Left lobe of liver (tissue), 2 donors: ENCODE results near the gene APBB2. TPM values are rescaled to one million over a fixed set of nuclear protein-coding genes. Genes with fewer than 3 reads are reported as not detected.

Experiments
- ATAC-seq: fragments of 200-7000 bp; cut with Tn5 transposase; one replicate; pipeline ENCODE4 v1.9.1; 2020; ENCODE audit warnings: mild to moderate bottlenecking, moderate library complexity
- DNase-seq: peaks from one replicate; pipeline ENCODE4 v3.0.0-alpha.2; 2020; ENCODE audit warnings: low spot score
- total RNA-seq: library from RNA; stranded (reverse); gene quantifications from one replicate; pipeline ENCODE4 v1.2.1, GENCODE V29; 2021
- donor health status: DM: no; HTN: no; CAD: no; lungs with moderate emphysema.
- donor health status: DM: no; HTN: yes; CAD: no.

Gene APBB2
- total RNA-seq, 1 donor from 2014 or later, result 26.2 TPM

DNA sequence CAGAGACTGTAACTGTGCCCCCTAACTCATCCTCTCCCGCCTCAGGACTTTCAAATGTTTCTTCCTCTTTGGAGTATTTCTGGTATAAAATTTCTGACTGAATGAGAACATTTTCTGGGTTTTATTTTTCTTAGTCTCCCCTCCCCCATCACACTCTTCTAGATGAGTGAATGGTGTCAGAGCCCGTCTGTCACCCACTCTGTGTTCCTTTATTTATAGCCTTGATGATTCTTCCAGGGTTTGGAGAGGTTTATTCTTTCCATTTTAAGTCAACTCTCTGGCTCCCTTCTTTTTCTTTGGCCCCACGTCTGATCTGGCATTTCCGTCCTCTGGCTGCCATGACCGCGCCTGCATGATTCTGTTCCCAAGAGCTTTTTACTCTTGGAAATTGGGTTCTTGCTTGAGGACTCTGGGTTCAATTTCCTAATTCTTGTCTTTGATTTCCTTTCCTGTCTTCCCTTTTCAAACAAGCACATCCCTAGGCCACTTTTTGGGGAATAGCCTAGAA, 335.7 kb downstream of the APBB2 start:
- no peak for DNase-seq
- no peak for ATAC-seq

GRCh38 chr4:40877081-40877480, 337.3 kb downstream of the APBB2 start:
- ATAC-seq (peak; percentile 91), DNase-seq (no peak)

DNA sequence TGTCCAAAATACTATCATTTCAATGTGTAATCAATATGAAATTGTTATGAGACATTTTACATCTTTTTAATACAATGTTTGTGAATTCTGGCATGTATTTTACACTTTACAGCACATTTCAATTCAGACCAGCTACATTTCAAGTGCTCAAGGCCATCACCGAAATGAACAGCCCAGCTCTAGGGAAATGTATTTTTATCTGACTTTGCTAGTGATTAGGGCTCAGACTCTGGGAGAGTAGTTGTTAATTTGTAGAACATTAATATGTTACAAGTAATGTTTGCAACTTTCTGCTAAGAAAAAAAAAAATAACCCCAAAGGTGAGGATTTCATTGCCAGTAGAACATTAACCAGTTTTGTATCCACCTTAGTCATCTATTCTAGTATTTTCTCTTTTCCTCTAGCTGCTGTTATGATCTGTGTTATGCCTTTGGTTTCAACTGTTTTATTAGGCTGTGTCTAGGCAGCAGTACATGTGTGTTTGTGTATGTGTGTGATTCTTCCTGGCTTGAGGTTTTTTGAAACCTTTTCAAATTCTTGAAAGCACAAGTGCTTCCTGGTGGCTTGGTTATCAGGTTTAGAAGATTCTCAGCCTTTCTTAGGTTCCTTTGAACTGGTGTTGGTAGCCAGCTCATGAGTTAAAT, 338.7 kb downstream of the APBB2 start:
- ATAC-seq, result peak; percentile 39
- no peak for DNase-seq

GRCh38 chr4:40874901-40875300, 339.4 kb downstream of the APBB2 start:
- ATAC-seq, result no peak

DNA sequence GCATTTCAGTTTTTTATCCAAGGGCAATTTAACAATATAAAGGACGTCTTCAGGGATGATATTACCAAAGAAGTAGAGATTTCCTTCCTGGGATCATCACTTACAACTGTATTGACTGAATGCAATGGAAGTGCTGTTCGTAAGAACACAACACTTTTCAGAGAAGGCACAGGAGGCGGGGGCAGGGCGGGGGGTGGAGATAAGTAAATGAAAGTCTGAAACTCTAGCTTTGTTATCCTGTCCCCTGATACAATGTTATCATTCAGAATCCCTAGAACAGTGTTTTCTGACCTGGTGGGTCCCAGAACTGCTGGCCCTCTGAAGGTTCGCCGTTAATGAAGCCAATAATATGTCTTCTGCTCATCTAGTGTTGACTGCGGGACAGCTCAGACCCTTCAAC, 340.0 kb downstream of the APBB2 start:
- no peak for ATAC-seq
- no peak for DNase-seq

More at GRCh38 chr4:40874901-40875300, 339.4 kb downstream of the APBB2 start:
- DNase-seq, result no peak

GRCh38 chr4:40871695-40872250, 342.6 kb downstream of the APBB2 start:
- ATAC-seq, result no peak

GRCh38 chr4:40870150-40870549, 344.2 kb downstream of the APBB2 start:
- DNase-seq, result no peak

More at GRCh38 chr4:40871695-40872250, 342.6 kb downstream of the APBB2 start:
- DNase-seq, result no peak

GRCh38 chr4:40865696-40866095, 348.6 kb downstream of the APBB2 start:
- DNase-seq (no peak), ATAC-seq (no peak)

More at GRCh38 chr4:40870150-40870549, 344.2 kb downstream of the APBB2 start:
- ATAC-seq, result no peak

GRCh38 chr4:40864531-40864930, 349.8 kb downstream of the APBB2 start:
- DNase-seq (no peak), ATAC-seq (no peak)

DNA sequence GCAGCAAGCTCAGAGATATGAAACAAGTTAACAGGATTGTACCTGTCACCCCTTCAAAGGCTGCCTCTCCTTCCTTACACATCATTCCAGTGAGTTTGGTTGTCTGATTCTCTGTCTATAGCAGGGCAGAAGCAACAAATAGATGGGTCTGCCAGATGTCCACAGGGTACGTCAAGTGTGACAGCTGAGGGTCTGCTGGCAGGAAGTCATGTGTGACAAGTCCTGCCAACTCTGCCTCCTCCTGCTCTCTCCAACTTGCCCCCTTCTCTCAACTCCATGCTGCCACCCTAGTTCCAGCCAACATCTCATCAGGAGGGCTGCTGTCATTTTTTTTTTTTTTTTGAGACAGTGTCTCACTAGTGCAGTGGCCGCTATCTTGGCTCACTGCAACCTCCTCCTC, 355.4 kb downstream of the APBB2 start:
- DNase-seq (no peak), ATAC-seq (no peak)

- no peak for ATAC-seq
- DNase-seq, result no peak
These were observed 356.4 kb downstream of the APBB2 start for GRCh38 chr4:40857956-40858355.

GRCh38 chr4:40856840-40857362, 357.4 kb downstream of the APBB2 start:
- ATAC-seq (peak; percentile 67), DNase-seq (no peak)

DNA sequence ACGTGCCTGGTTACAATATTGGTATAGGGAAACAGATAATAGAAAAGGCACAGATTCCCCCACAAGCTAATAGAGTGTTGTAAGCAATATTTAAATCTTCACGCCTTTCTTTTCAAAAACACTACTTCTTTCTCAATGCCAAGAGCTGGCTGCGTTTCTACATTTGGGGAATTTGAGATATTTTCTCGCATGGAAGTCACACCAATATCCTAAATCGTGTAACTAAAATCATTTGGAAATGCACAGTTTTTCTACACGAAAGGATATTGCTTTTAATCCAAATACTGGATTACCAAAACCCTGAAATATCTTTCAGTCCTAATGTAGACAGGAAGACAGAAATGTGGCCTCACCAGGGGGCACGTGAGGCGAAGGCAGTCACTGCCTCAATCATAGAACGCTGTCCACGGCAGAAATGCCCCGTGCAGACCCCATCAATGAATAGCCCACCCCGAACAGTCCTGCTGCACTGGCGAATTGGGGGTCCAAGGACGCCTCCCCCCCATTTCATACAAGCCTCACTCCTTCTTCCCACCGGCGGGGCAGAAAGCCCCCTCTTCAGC, 358.0 kb downstream of the APBB2 start:
- ATAC-seq (no peak), DNase-seq (no peak)

DNA sequence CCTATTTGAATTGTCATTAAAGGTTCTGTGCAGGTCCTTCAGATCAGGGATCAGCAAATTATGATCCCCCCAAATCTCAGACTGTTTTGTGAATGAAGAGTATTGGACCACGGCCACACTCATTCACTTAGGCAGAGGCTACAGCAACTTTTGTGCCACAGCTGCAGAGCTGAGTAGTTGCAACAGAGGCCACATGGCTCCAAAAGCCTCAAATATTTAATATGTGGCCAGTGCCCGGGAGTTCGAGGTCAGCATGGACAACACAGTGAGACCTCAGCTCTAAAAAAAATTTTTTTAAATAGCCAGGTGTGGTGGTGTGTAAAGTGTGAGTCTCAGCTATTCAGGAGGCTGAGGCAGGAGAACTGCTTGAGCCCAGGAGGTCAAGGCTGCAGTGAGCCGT, 363.8 kb downstream of the APBB2 start:
- peak; percentile 14 for ATAC-seq
- no peak for DNase-seq

DNA sequence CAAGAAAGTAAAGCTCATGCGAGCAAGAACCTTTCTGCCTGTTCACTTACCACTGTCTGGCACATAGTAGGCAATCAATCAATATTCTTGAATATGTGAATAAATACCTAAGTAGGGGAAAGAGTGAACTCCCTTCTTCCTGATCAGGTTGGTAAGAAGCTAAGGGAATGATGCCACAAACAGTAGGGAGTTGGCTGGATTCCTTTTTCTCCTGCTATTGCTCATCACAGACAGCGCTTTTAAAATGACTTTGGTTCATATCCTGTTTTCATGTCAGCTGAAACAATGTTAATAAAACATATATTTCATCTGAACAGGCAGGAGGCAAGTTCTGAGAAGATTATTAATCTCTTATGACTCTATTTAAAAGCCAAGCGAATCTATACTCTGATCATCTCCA, 365.4 kb downstream of the APBB2 start:
- DNase-seq, result no peak

GRCh38 chr4:40848251-40848650, 366.1 kb downstream of the APBB2 start:
- DNase-seq (no peak), ATAC-seq (no peak)

More for the DNA sequence above, 365.4 kb downstream of the APBB2 start:
- no peak for ATAC-seq

DNA sequence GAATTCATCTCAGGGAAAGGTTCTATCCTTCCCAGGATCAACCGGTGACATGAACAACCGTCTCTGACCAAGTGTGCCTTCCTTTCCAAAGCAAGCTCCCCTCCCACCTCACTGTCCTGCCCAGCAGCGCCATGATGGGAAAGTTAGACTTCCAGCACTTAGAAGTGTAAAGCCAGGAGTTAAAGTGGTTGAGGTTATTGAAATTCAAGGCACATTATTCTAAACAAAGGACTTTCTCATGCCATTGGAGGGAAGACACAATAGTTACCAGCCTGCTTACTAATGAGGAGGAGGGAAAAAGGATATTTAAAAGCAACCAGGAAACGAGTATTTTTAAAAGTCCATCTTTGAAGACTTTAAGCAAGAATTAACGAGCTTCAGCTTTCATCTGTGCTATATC, 367.8 kb downstream of the APBB2 start:
- ATAC-seq, result no peak
- DNase-seq, result no peak

DNA sequence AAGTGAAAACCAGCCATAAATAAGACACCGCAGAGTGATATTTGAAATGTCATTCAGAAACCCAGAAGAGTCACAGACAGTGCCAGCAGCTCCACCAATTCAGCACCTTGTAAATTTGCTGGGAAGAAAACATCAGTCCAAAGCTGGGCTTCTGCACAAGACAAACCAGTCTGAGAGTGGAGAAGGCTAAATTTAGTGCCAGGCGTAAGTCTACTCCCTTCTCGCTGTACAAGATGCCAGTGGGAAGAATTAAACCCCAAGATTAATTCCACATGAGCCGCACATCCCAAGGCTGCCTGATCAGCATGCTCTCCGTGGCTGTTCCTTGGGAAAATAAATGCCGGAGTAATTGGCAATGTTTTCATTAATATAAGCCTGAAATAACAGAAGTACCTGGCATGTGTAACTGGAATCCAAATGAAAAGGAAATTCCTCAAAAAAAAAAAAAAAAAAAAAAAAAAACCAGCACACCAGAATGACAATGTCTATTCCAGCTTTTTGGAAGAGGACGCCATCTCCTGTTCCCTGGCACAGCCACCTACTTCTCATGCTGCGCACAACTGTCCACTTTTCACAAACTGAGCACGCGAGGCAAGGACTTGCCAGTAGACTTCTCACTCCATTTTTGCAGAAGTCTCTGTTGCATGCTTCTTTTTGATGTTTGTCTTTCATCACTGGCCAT, 369.0 kb downstream of the APBB2 start:
- ATAC-seq, result no peak
- no peak for DNase-seq

GRCh38 chr4:40844261-40844660, 370.1 kb downstream of the APBB2 start:
- no peak for DNase-seq

DNA sequence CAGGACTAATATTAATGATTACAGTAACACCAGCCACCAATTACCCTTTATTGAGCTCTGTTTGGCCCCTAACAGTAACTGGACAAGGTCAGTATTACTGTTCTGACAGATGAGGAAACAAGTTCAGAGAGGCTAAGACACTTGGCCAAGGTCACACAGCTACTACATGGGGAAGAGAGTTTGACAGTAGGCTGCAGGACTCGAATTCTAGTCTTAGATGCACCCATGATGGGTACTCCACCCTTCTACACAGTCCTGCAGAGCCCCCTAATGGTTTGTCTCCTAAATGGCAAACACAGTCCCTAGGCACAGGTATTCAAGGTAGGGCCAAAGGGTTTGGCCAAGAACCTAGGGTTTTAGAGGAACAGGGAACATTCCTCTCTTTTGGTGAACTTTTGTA, 370.6 kb downstream of the APBB2 start:
- ATAC-seq, result peak; percentile 23

More at GRCh38 chr4:40844261-40844660, 370.1 kb downstream of the APBB2 start:
- ATAC-seq, result no peak

DNA sequence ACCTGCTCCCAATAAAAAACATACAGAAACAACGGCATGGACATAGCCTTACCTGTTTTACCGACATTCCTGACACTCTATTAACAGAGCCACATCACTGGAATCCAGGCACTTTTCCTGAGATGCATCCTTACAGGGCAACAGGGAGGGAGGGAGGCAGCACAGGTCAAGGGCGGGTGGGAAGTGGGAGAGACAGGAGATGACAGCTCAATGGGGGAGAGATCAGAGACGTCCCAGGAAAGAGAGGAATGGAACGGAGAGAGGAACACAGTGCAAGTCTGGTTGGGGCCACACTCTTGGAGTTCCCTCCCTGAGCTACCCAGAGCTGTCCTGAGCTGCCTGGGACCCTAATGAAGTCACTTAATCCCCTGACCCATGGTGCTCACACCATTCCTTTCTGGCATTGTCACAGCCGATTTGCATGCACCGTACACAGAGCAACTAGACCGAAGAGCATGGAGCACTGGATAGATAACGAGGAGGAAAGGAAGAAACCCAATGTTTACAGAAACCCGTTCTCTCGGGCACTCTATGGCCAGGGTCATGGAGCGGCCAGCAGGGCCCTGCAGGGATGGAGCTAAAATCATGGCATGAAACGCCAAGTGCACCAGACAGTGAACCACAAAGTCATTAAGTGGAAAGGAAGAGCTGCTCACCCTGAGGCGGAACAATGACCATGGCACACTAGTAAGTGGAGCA, 371.5 kb downstream of the APBB2 start:
- ATAC-seq, result no peak
- DNase-seq, result no peak

More for the DNA sequence above, 370.6 kb downstream of the APBB2 start:
- DNase-seq, result no peak
